HCT116 (cell line): Measurements from ENCODE around the gene NAPSA. TPM values are rescaled to one million over a fixed set of nuclear protein-coding genes. Genes with fewer than 3 reads are reported as not detected.

ENCODE experiments used
- ATAC-seq: fragments of 200-7000 bp; cut with Tn5 transposase; 2 replicates; pipeline ENCODE4 v1.9.1; 2020; ENCODE audit warnings: mild to moderate bottlenecking, moderate library complexity
- BruUV-seq: library from RNA; stranded (reverse); fragments of 400-500 nt; replicated peaks from 2 replicates; lab custom pipeline; 2021; lab: Mats Ljungman, UMichigan
- CTCF ChIA-PET: fragments of 300-600 bp; sonication (Branson Sonifier 250); formaldehyde crosslinking; loops from one replicate; lab custom pipeline; 2021; ENCODE audit warnings: antibody characterized with exemption; lab: Charles Lee
- POLR2A ChIA-PET: fragments of 300-600, 350-600 bp; sonication (Branson Sonifier 250); formaldehyde crosslinking; loops from one replicate; lab custom pipeline; 2021; ENCODE audit warnings: antibody characterized with exemption; lab: Charles Lee
- RAD21 ChIA-PET, 2 experiments: fragments of 300-600 bp; sonication (Branson Sonifier 250); formaldehyde crosslinking; loops; one replicate each; lab custom pipeline; 2023; ENCODE audit warnings: low total read pairs in 2 of 2; ENCODE audit not compliant: uncharacterized antibody in 2 of 2, unreplicated experiment in 2 of 2, low non-redundant PET in 1 of 2; lab: Charles Lee
- DNase-seq: peaks from one replicate; pipeline ENCODE4 v3.0.0-alpha.2; 2010; ENCODE audit warnings: low read depth, low spot score
- H2AFZ ChIP-seq: fragments of 200-600 bp; shearing (Covaris generic), sonication (generic); 2 replicates; pipeline ENCODE4 v1.6.1; 2017; ENCODE audit warnings: low read depth, mixed run types, mixed read lengths, antibody characterized with exemption, low read length; ENCODE audit not compliant: poor library complexity, severe bottlenecking
- H3K27ac ChIP-seq: 2 replicates; pipeline ENCODE4 v1.5.1; 2012; ENCODE audit warnings: low read depth, low read length
- H3K27me3 ChIP-seq: fragments of 200-600 bp; sonication (generic); 2 replicates; pipeline ENCODE4 v1.6.1; 2016; ENCODE audit warnings: mixed run types, low read length, mixed read lengths; ENCODE audit not compliant: insufficient read depth
- H3K36me3 ChIP-seq, 2 experiments: fragments of 200-500 bp in 1 of 2; fragments of 200-600 bp in 1 of 2; sonication (Bioruptor generic) in 1 of 2; sonication (generic) in 1 of 2; 2 replicates each; pipeline versions ENCODE4 v1.5.1 to v1.6.1; 2014 to 2016; ENCODE audit warnings: low read length in 2 of 2, inconsistent platforms in 1 of 2, mixed read lengths in 1 of 2, mixed run types in 1 of 2; ENCODE audit not compliant: insufficient read depth in 2 of 2, control insufficient read depth in 1 of 2
- H3K4me1 ChIP-seq, 2 experiments: fragments of 200-600 bp in 1 of 2; sonication (generic) in 1 of 2; 2 replicates each; pipeline versions ENCODE4 v1.5.1 to v1.6.1; 2012 to 2017; ENCODE audit warnings: low read length in 2 of 2, inconsistent platforms in 1 of 2, mild to moderate bottlenecking in 1 of 2, mixed read lengths in 1 of 2, mixed run types in 1 of 2, moderate library complexity in 1 of 2; ENCODE audit not compliant: insufficient read depth in 2 of 2, control insufficient read depth in 1 of 2
- H3K4me2 ChIP-seq: fragments of 200-600 bp; sonication (generic); 2 replicates; pipeline ENCODE4 v1.6.1; 2017; ENCODE audit warnings: mixed run types, low read length, mixed read lengths
- H3K4me3 ChIP-seq, 2 experiments: fragments of 200-600 bp in 1 of 2; sonication (generic) in 1 of 2; replicated peaks in 1 of 2; 2 replicates each; pipeline ENCODE4 v1.5.1; 2011 to 2016; ENCODE audit warnings: low read length in 2 of 2, control low read depth in 1 of 2, low read depth in 1 of 2, mild to moderate bottlenecking in 1 of 2, mixed read lengths in 1 of 2, mixed run types in 1 of 2
- H3K79me2 ChIP-seq: fragments of 200-600 bp; sonication (generic); 2 replicates; pipeline ENCODE4 v1.6.1; 2017; ENCODE audit warnings: mild to moderate bottlenecking, mixed run types, low read length, moderate library complexity, mixed read lengths; ENCODE audit not compliant: insufficient read depth
- H3K9ac ChIP-seq: fragments of 200-600 bp; sonication (generic); 2 replicates; pipeline ENCODE4 v1.6.1; 2016; ENCODE audit warnings: low read length, mixed read lengths
- H3K9me2 ChIP-seq: fragments of 200-600 bp; sonication (generic), shearing (Covaris generic); 2 replicates; pipeline ENCODE4 v1.6.1; 2017; ENCODE audit warnings: mixed run types, mild to moderate bottlenecking, moderate library complexity; ENCODE audit not compliant: insufficient read depth
- H3K9me3 ChIP-seq, 2 experiments: fragments of 200-500 bp in 1 of 2; fragments of 200-600 bp in 1 of 2; sonication (Bioruptor generic) in 1 of 2; sonication (generic) in 1 of 2; 2 replicates each; pipeline ENCODE4 v1.6.1; 2014 to 2017; ENCODE audit warnings: low read length in 2 of 2, mixed read lengths in 2 of 2, inconsistent platforms in 1 of 2, low read depth in 1 of 2, mild to moderate bottlenecking in 1 of 2, mixed run types in 1 of 2, moderate library complexity in 1 of 2; ENCODE audit not compliant: control insufficient read depth in 1 of 2, insufficient read depth in 1 of 2
- H4K20me1 ChIP-seq: fragments of 200-600 bp; sonication (generic), shearing (Covaris generic); 2 replicates; pipeline ENCODE4 v1.6.1; 2017; ENCODE audit warnings: mixed run types, mild to moderate bottlenecking, moderate library complexity; ENCODE audit not compliant: insufficient read depth
- EGR1 ChIP-seq: IDR thresholded peaks from 2 replicates; pipeline ENCODE4 v1.6.1; 2012; ENCODE audit warnings: low read depth
- EZH2 ChIP-seq: fragments of 200-600 bp; sonication (generic); IDR thresholded peaks from 2 replicates; pipeline ENCODE4 v1.6.1; 2017; ENCODE audit warnings: antibody characterized with exemption, mixed run types
- EZH2phosphoT487 ChIP-seq: fragments of 200-600 bp; IDR thresholded peaks from 2 replicates; pipeline ENCODE4 v1.6.1; 2018; ENCODE audit warnings: antibody characterized with exemption, borderline replicate concordance
- POLR2A ChIP-seq: IDR thresholded peaks from 2 replicates; pipeline ENCODE4 v1.7.0; 2011; ENCODE audit warnings: borderline replicate concordance; ENCODE audit not compliant: insufficient read depth, insufficient read length; ENCODE audit errors: extremely low read depth
- POLR2AphosphoS5 ChIP-seq: IDR thresholded peaks from 2 replicates; pipeline ENCODE4 v1.6.1; 2011; ENCODE audit warnings: mild to moderate bottlenecking, low read depth, low read length, moderate library complexity
- SIN3A ChIP-seq: IDR thresholded peaks from 2 replicates; pipeline ENCODE4 v1.6.1; 2012; ENCODE audit warnings: low read depth
- TCF7L2 ChIP-seq: IDR thresholded peaks from 2 replicates; pipeline ENCODE4 v1.7.0; 2011; ENCODE audit warnings: borderline replicate concordance, inconsistent platforms; ENCODE audit not compliant: insufficient read depth, insufficient read length; ENCODE audit errors: extremely low read depth
- ZFX ChIP-seq: fragments of 450-650 bp; IDR thresholded peaks from 2 replicates; pipeline ENCODE4 v1.6.1; 2017
- ZNF274 ChIP-seq: fragments of 200-500 bp; sonication (Bioruptor generic); IDR thresholded peaks from 2 replicates; pipeline ENCODE4 v1.6.1; 2014; ENCODE audit warnings: mild to moderate bottlenecking, low read depth, low read length, inconsistent platforms
- intact Hi-C: fragments of 100-400 bp; cut with micrococcal nuclease; formaldehyde crosslinking; loops from 2 replicates; pipeline ENCODE4 v1.10.0; 2022
- total RNA-seq: library from RNA; stranded (reverse); gene quantifications from one replicate; pipeline ENCODE4 v1.2.1, GENCODE V29; 2021; ENCODE audit not compliant: unreplicated experiment

The NAPSA gene
- total RNA-seq, 1 experiment from 2014 or later = 4.4 TPM

DNA sequence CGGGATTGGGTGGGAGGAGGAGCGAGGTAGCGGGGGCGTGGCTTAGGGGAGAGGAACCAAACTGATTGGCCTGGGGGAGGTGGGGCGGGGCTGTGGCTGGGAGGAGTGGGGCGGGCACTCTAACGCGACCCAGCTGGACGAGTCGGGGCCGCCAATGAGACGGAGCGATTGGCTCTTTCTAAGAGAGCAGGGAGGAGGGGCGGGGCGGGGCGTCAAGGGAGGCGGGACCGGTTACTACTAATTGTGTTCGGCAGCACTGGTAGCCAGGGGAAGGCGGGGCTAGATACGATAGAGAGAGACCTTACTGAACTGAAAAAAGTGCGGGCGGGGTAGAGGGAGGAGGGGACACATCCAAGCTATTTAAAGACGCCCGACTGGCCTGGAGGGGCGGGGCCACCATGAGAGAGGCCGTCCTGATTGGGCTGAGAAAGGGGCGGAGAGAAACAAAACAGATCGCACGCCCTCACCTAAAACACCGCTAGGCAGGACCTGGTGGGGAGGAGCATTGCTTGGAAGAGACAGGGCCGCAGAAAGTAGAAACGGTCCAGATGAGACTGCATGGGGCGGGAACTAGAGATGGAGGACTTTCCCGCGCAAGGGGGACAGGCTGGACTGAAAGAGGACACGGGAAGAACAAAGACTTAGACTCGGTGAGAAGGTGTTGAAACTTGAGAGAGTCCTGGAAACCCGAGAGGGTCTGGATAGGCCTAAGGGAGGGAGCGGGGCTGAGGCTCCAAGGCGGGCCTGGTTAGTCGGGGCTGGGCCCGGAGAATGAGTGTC lies 36.1 kb downstream of the NAPSA start, which contains the start of gene KCNC3 (continued):
- no peak for TF ChIP-seq EZH2
- TF ChIP-seq, all 23 proteins: peak for 7

GRCh38 chr19:50328873-50329145 lies 36.6 kb downstream of the NAPSA start:
- H3K27ac ChIP-seq = peak overlapping the region; percentile 61; the same call in 1 of the 2 replicates
- ChIA-PET CTCF (interaction anchor here (0.6 to 1.9 kb wide), 13 partner anchors 10 to 593 kb away, joined by 3 to 10 read pairs (median 4); partner anchors contain the start of gene POLD1), RAD21 (interaction anchor here (0.6 to 1.0 kb wide), 4 partner anchors 17 to 460 kb away, joined by 3 to 6 read pairs (median 3); no protein-coding TSS in a partner anchor), POLR2A (interaction anchor here (0.6 to 1.2 kb wide), 8 partner anchors 13 to 768 kb away, joined by 3 to 7 read pairs (median 3); no protein-coding TSS in a partner anchor)
- BruUV-seq = no TSS peak
- H3K27me3 ChIP-seq = no peaks in the 10 kb centered on the region
- peak overlapping the region; percentile 66 for H3K9ac ChIP-seq
- H3K4me3 ChIP-seq = peak overlapping the region; percentile 50 to 64; a peak in 3 of 4 replicates
- peaks cover 0 to under 1% of the 10 kb centered on the region in 2 experiments; a peak in 1 of 4 replicates for H3K36me3 ChIP-seq
- intact Hi-C loops = loop anchor here (2.0 kb wide), 1 partner anchor 164 kb away; no protein-coding TSS in a partner anchor
- peaks cover 3% of the 10 kb centered on the region; the same call in 1 of the 2 replicates for H3K79me2 ChIP-seq
- no peak for TF ChIP-seq EZH2phosphoT487
- no peak for TF ChIP-seq SIN3A
- TF ChIP-seq EGR1 = no peak
- TF ChIP-seq POLR2A = no peak
- no peak for TF ChIP-seq ZNF274
- TF ChIP-seq POLR2AphosphoS5 = peak; percentile 51; the same call in 1 of the 2 replicates
- no peak for TF ChIP-seq TCF7L2
- no peak for TF ChIP-seq EZH2
- no peak for TF ChIP-seq ZFX
- DNase-seq = no peak
- peaks cover 33 to 74% of the 10 kb centered on the region in 2 experiments for H3K4me1 ChIP-seq
- ATAC-seq = no peak; the same call in 1 of the 2 replicates
- no peak overlapping the region for H2AFZ ChIP-seq
- H3K9me2 ChIP-seq = no peaks in the 10 kb centered on the region
- H3K4me2 ChIP-seq = peak overlapping the region; percentile 89
- H3K9me3 ChIP-seq = no peaks in the 10 kb centered on the region
- H4K20me1 ChIP-seq = no peaks in the 10 kb centered on the region
